AG04450 (cell line): ENCODE measurements around the gene FBXL7. TPM values are rescaled to one million over a fixed set of nuclear protein-coding genes. Genes with fewer than 3 reads are reported as not detected.

Experiments used
- CTCF ChIA-PET: fragments of 300-600, 350-600 bp; formaldehyde crosslinking; extraction: SDS; loops from one replicate; lab custom pipeline; 2022; ENCODE audit warnings: antibody characterized with exemption, inconsistent platforms; lab: Charles Lee
- POLR2A ChIA-PET: fragments of 350-600 bp; formaldehyde crosslinking; extraction: SDS; loops from one replicate; lab custom pipeline; 2021; ENCODE audit warnings: antibody characterized with exemption, inconsistent platforms; lab: Yijun Ruan, JAX
- DNase-seq: peaks from one replicate; pipeline ENCODE4 v3.0.0-alpha.2; 2011; ENCODE audit warnings: low read depth, low spot score
- H3K27ac ChIP-seq: one replicate; pipeline ENCODE4 v1.5.1; 2012; ENCODE audit warnings: low read depth, low read length, control low read depth
- H3K27me3 ChIP-seq: one replicate; pipeline ENCODE4 v1.6.0; 2012; ENCODE audit warnings: low read length; ENCODE audit not compliant: control insufficient read depth, insufficient read depth
- H3K4me3 ChIP-seq: 2 replicates; pipeline ENCODE4 v1.5.1; 2011; ENCODE audit warnings: mild to moderate bottlenecking, low read depth, low read length, control low read depth
- H3K9me3 ChIP-seq: 2 replicates; pipeline ENCODE4 v1.5.1; 2012; ENCODE audit warnings: low read length; ENCODE audit not compliant: control insufficient read depth, insufficient read depth
- polyA plus RNA-seq: library from polyadenylated mRNA; depleted of rRNA; stranded (reverse); fragments of >200 nt; gene quantifications from 2 replicates; pipeline ENCODE4 v1.2.3, GENCODE V29; 2011
- TF ChIP-seq, protein P1 (sequence below): IDR thresholded peaks from 2 replicates; pipeline ENCODE4 v1.5.1; 2011; ENCODE audit warnings: low read depth, low read length, control low read depth, inconsistent platforms

FBXL7 gene
- polyA plus RNA-seq, 1 experiment, result 10.4 TPM

DNA sequence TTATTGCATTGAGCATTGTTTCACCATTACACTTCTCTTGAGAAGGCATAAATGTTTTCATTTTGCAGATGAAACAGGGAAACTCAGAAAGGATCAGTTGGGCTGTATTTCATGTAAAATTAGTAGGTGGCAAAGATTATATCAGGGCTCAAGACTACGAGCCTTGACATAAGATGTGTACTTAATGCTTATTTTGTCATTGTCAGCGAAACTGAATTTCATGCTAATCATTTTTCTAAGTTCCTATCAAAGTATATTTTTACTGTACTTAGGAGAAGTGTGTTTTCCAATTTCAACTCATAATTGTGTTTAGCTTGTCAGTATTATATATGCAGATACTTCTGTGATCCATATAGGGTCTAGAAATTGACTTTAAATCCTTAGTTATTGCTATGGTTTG is 123.8 kb downstream of the FBXL7 start:
- no peak overlapping the region for H3K4me3 ChIP-seq
- no peak overlapping the region for H3K27ac ChIP-seq
- POLR2A ChIA-PET, result no interaction called here
- peaks cover 3% of the 10 kb centered on the region; the same call in 1 of the 2 replicates for H3K9me3 ChIP-seq
- H3K27me3 ChIP-seq, result no peaks in the 10 kb centered on the region
- TF ChIP-seq, protein P1, sequence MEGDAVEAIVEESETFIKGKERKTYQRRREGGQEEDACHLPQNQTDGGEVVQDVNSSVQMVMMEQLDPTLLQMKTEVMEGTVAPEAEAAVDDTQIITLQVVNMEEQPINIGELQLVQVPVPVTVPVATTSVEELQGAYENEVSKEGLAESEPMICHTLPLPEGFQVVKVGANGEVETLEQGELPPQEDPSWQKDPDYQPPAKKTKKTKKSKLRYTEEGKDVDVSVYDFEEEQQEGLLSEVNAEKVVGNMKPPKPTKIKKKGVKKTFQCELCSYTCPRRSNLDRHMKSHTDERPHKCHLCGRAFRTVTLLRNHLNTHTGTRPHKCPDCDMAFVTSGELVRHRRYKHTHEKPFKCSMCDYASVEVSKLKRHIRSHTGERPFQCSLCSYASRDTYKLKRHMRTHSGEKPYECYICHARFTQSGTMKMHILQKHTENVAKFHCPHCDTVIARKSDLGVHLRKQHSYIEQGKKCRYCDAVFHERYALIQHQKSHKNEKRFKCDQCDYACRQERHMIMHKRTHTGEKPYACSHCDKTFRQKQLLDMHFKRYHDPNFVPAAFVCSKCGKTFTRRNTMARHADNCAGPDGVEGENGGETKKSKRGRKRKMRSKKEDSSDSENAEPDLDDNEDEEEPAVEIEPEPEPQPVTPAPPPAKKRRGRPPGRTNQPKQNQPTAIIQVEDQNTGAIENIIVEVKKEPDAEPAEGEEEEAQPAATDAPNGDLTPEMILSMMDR, result no peak
- DNase-seq, result no peak
- CTCF ChIA-PET, result interaction anchor here (0.8 kb wide), 1 partner anchor 21 kb away, joined by 3 read pairs; no protein-coding TSS in a partner anchor

DNA sequence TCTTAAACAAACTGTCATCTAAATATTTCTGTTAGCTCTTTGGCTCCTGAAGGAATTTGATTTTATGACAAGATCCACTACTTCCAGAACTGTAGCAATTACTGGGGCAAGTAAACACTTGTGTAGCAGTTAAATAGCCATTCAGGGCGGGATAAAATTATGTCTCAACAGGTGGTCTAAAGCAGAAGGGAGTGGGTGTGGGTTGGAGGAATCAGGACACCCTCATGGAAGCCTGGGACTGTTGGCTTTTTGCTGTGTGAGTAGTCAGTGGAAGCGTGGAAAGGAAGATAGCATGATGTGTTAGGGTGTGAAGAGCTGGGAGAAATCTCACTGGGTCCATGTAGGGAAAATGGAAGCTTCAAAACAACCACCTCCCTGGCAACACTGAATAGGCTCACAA is 127.1 kb downstream of the FBXL7 start:
- no peak for DNase-seq
- ChIA-PET POLR2A (interaction anchor here (0.6 kb wide), 1 partner anchor 42 kb away, joined by 3 read pairs; no protein-coding TSS in a partner anchor), CTCF (no interaction called here)
- Histone ChIP-seq H3K9me3 (no peaks in the 10 kb centered on the region), H3K27me3 (no peaks in the 10 kb centered on the region), H3K4me3 (no peak overlapping the region), H3K27ac (no peak overlapping the region)
- TF ChIP-seq, protein P1, result no peak

DNA sequence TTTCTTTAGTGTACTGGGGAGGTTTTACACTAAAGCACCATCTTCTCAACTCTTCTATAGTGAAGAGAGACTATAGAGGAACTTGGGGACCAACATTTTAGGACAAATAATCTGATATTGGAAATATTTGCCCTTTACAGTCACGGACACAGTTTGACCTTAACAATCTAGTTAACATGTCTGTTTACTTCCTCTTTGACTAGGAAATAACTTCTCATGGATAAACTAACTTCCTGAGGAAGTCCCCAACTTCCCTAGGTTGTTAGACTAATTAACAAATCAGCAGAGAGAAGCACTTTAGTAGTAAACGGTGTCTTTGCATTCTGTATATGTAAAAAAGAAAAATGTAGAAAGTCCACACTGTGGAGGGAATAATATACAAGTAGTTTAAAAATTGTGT is 127.7 kb downstream of the FBXL7 start:
- no peak overlapping the region for H3K27ac ChIP-seq
- POLR2A ChIA-PET, result no interaction called here
- no peak for DNase-seq
- CTCF ChIA-PET, result no interaction called here
- H3K9me3 ChIP-seq, result no peaks in the 10 kb centered on the region
- TF ChIP-seq, protein P1, result no peak
- no peaks in the 10 kb centered on the region for H3K27me3 ChIP-seq
- H3K4me3 ChIP-seq, result no peak overlapping the region

DNA sequence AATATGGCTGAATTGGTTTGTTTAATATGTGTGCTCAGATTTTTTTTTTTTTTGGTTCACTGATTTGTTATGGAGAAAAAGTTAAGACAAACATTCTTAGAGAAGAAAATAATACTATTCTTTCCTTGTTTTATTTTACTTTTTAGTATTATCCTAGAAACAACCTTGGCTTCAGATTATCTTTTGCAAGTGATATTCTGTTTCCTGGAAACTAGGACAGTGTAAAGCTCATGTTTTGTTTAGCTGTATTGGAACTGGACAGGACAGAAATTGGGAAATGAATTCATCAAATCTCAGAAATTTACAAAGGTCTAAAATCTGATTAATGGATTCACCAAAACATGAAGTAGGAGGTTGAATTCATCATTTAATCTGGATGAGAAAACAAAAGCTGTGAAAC is 130.5 kb downstream of the FBXL7 start:
- no peaks in the 10 kb centered on the region for H3K9me3 ChIP-seq

DNA sequence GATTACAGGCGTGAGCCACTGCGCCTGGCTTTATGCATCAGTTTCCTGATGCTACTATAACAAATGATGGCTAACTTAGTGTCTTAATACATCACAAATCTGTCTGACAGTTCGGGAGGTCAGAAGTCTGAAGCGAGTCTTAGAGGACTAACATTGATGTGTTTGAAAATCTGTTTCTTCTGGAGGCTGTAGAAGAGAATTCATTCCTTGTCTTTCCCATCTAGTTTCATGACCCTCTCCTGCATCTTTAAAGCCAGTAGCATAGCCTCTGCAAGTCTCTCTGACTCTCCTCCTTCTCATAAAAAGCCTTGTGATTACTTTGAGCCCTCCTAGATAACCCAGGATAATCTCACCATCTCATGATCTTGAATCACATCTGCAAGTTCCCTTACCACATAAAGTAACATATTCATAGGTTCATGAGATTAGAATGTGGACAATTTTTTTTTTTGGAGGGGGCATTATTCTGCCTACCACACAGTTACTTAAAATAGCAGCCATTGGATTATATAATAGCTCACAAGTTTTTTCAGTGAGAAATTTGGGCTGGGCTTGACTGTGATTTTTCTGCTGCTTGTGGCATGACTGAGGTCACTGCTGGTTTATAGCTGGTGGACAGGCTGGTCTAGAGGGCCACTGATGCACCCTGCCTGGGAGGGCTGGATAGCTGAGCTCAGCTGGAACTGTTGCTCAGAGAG is 134.8 kb downstream of the FBXL7 start:
- no peak for DNase-seq
- Histone ChIP-seq H3K9me3 (no peaks in the 10 kb centered on the region), H3K27me3 (no peaks in the 10 kb centered on the region), H3K27ac (no peak overlapping the region), H3K4me3 (no peak overlapping the region)
- POLR2A ChIA-PET, result no interaction called here
- CTCF ChIA-PET, result no interaction called here
- TF ChIP-seq, protein P1, result no peak

More for the DNA sequence above, 130.5 kb downstream of the FBXL7 start:
- no peak for DNase-seq
- ChIA-PET POLR2A (no interaction called here), CTCF (no interaction called here)
- H3K27me3 ChIP-seq, result no peaks in the 10 kb centered on the region
- no peak overlapping the region for H3K4me3 ChIP-seq
- TF ChIP-seq, protein P1, result no peak
- no peak overlapping the region for H3K27ac ChIP-seq
